ENCODE data around the gene ABLIM1. TPM values are rescaled to one million over a fixed set of nuclear protein-coding genes. Genes with fewer than 3 reads are reported as not detected.
A peak's percentile ranks its signal among the peaks of the same experiment; 100 is the strongest.

ABLIM1 gene
- total RNA-seq, result 87.7 TPM

DNA sequence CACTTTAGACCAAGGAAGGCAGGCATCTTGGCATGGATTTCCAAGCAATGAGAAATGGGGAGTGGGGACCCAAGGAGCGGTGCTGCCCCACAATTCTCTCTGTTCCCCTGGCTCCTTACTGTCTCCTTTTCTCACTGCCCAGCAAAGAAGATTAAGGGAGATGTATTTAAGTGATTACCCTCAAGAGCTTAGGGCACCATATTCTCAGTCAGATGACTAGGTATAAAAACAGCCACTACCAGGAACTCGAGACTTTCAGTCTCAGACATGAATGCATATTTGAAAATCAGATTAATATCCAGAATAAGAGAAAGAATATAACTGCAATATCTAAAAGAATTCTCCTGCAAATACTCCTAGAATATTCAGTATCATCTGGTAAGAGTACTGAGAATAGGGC lies at the start of gene ABLIM1:
Gene ABLIM1 (minus strand): TSS at position 101 of the 400 bp plus-strand sequence. CDS start 75 bp downstream, at position 26.
- Histone ChIP-seq H3K9me3 (no peaks in the 10 kb centered on the region), H3K27ac (no peak within 1 kb of the TSS), H3K36me3 (no peaks in the 10 kb centered on the region), H3K27me3 (no peaks in the 10 kb centered on the region), H3K4me1 (no peaks in the 10 kb centered on the region), H3K4me3 (no peak within 1 kb of the TSS)
- TF ChIP-seq, protein P1, sequence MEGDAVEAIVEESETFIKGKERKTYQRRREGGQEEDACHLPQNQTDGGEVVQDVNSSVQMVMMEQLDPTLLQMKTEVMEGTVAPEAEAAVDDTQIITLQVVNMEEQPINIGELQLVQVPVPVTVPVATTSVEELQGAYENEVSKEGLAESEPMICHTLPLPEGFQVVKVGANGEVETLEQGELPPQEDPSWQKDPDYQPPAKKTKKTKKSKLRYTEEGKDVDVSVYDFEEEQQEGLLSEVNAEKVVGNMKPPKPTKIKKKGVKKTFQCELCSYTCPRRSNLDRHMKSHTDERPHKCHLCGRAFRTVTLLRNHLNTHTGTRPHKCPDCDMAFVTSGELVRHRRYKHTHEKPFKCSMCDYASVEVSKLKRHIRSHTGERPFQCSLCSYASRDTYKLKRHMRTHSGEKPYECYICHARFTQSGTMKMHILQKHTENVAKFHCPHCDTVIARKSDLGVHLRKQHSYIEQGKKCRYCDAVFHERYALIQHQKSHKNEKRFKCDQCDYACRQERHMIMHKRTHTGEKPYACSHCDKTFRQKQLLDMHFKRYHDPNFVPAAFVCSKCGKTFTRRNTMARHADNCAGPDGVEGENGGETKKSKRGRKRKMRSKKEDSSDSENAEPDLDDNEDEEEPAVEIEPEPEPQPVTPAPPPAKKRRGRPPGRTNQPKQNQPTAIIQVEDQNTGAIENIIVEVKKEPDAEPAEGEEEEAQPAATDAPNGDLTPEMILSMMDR (IDR thresholded peaks at IDR 0.05), result no peak
- no peak for DNase-seq (ENCODE audit: low spot score in 2 of 2)
- intact Hi-C loops (cut with DNase I), result no loop called here

DNA sequence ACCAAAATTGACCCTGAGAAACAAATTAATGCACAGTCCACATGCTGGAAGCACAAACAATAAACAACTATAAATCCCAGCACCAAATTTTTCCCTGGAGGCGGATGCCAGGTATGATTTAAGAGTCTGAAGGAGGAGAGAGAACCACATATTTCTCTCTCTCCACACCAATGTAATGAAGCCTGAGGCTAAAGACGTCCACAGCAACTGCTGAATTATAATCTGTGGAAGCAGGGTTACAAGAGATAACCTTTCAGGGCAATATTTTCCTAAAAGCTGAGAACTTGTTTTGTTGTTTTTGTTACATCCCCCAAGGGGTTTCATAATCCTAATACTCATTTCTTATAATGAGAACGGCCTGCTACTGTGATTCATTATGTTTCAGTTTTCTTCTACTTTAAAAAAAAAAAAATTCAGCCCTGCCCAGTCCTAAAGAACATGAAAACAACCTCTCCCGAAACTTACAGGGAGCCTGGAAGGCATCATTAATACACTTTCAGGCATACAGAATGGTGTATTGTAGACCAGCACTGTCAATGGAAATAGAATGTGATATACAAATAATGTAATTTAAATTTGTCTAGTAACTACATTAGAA lies 48.5 kb upstream of the ABLIM1 start:
- DNase-seq (ENCODE audit: low spot score in 2 of 2), result no peak
- Histone ChIP-seq H3K27me3 (no peaks in the 10 kb centered on the region), H3K36me3 (no peaks in the 10 kb centered on the region), H3K9me3 (no peaks in the 10 kb centered on the region), H3K27ac (no peak overlapping the region), H3K4me1 (no peaks in the 10 kb centered on the region), H3K4me3 (no peak overlapping the region)
- intact Hi-C loops (cut with DNase I), result loop anchor here (5.0 kb wide), 1 partner anchor 71 kb away; no protein-coding TSS in a partner anchor
- TF ChIP-seq, protein P1 (IDR thresholded peaks at IDR 0.05), result no peak

DNA sequence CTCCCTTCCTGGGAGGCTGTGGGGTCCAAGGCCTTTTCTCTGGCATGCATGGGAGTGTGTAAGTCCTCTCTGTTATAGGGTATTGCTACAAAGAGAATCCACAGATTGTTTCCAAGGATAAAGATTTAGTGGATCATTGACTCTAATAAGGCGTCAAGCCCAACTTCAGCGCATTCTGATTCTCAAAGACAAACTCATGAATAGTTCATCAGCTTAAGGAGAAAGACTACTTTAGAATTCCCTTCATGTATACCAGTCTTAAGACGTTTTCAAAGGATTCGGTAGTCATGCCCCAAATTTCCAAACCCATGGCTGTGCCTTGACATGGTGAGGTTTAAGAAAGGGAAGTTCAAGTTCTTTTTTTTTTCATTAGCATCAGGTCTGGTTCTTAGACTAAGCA lies 46.6 kb upstream of the ABLIM1 start:
- H3K36me3 ChIP-seq, result no peaks in the 10 kb centered on the region
- intact Hi-C loops (cut with DNase I), result loop anchor here (5.0 kb wide), 2 partner anchors 73 to 232 kb away; no protein-coding TSS in a partner anchor
- DNase-seq (ENCODE audit: low spot score in 2 of 2), result no peak
- no peaks in the 10 kb centered on the region for H3K9me3 ChIP-seq
- TF ChIP-seq, protein P1 (IDR thresholded peaks at IDR 0.05), result no peak
- no peak overlapping the region for H3K27ac ChIP-seq
- H3K4me1 ChIP-seq, result no peaks in the 10 kb centered on the region
- no peaks in the 10 kb centered on the region for H3K27me3 ChIP-seq
- H3K4me3 ChIP-seq, result no peak overlapping the region

DNA sequence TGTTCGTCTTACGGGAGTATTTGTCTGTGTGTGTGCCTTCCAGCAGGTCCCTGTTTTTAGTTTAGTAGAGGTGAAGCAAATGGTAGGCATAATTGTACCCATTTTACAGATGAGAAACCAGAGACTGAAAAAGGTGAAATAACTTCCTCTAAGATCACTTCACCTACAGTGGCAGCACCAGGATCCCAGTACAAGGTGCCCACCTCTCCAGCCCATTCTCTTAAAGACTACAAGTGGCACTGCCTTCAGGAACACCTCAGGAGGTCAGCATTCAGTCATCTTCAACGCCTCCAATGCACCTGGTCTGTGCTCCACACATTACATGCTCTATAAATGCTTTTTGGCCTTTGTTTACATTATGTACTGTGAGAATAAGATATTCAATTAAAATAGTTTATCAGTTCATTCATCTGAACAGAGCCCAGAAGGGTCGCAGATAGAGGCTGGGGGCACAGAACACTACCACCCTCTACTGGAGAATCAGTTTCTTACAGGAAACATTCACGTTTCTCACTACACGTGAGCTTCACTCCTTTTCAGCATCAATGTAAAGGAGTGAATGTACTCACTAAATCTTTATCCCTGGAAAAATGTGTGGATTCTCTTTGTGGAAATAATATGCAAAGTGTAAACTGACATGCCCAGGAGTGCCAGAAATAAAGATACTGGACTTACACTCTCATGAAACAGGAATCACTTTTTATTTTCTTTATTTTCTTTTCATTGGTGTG lies 45.5 kb upstream of the ABLIM1 start:
- TF ChIP-seq, protein P1 (IDR thresholded peaks at IDR 0.05), result peak; percentile 41 to 63 (median 56)
- Histone ChIP-seq H3K9me3 (no peaks in the 10 kb centered on the region), H3K27ac (no peak overlapping the region), H3K4me1 (no peaks in the 10 kb centered on the region), H3K4me3 (no peak overlapping the region), H3K27me3 (no peaks in the 10 kb centered on the region), H3K36me3 (no peaks in the 10 kb centered on the region)
- intact Hi-C loops (cut with DNase I), result loop anchor here (1.0 to 5.0 kb wide), 2 partner anchors 152 to 231 kb away; no protein-coding TSS in a partner anchor
- DNase-seq (ENCODE audit: low spot score in 2 of 2), result no peak

DNA sequence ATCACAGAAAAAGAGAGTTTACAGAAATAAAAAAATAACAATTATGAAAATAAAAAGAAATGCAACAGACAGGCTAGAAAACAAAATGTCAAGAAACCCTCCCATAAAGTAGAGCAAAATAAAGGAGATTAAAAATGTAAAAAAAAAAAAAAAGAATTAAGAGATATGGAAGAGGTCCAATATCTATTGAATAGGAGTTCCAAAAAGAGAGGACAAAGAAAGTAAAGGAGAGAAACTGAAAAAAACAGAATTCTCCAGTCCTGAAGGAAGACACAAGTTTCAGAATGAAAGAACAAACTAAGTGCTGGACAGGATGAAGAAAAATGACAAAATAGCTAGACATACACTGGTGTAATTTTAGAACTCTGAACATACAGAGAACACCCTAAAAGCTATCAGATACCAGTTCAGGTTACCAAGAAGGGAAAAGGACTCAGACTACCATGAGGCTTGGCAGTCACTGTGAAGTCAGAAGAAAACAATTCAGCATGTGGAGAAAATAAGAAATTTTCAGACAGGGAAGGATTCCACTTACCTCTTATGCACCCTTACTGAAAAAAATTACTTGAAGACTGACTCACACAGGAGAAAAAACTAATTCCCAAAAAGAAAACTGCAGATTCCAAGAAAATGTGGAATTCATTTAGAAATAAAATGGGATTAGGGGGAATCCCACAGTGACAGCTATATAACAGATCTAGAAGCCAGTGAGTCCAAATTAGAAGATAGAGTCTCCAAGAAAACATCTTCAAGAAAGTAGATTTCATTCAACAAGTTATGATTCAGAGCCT lies 40.4 kb upstream of the ABLIM1 start:
- DNase-seq (ENCODE audit: low spot score in 2 of 2), result no peak
- Histone ChIP-seq H3K9me3 (no peaks in the 10 kb centered on the region), H3K36me3 (no peaks in the 10 kb centered on the region), H3K27ac (no peak overlapping the region), H3K27me3 (no peaks in the 10 kb centered on the region), H3K4me3 (no peak overlapping the region), H3K4me1 (peaks cover 6 to 8% of the 10 kb centered on the region in 2 donors)
- intact Hi-C loops (cut with DNase I), result loop anchor here (1.0 kb wide), 1 partner anchor 146 kb away; no protein-coding TSS in a partner anchor
- TF ChIP-seq, protein P1 (IDR thresholded peaks at IDR 0.05), result no peak

All from ascending aorta (tissue), 2 donors.